MM.1S (cell line): Measurements from ENCODE around the gene RRH.

Source experiments
- DNase-seq: peaks from one replicate; pipeline ENCODE4 v3.0.0-alpha.2; 2015
- H2AFZ ChIP-seq: fragments of 300-600 bp; sonication (generic); 2 replicates; pipeline ENCODE4 v1.6.0; 2016; ENCODE audit warnings: antibody characterized with exemption, low read length
- H3F3A ChIP-seq: fragments of 300-600 bp; sonication (generic); 2 replicates; pipeline ENCODE4 v1.6.1; 2016; ENCODE audit warnings: mild to moderate bottlenecking, antibody characterized with exemption, low read length, moderate library complexity, mixed read lengths; ENCODE audit not compliant: insufficient read depth
- H3K27ac ChIP-seq: fragments of 300-600 bp; sonication (generic); 2 replicates; pipeline ENCODE4 v1.5.1; 2016; ENCODE audit warnings: mild to moderate bottlenecking, low read length
- H3K27me3 ChIP-seq: fragments of 300-600 bp; sonication (generic); replicated peaks from 2 replicates; pipeline ENCODE4 v1.6.0; 2016; ENCODE audit warnings: low read length; ENCODE audit not compliant: insufficient read depth
- H3K36me3 ChIP-seq: fragments of 300-600 bp; sonication (generic); replicated peaks from 2 replicates; pipeline ENCODE4 v1.6.1; 2016; ENCODE audit warnings: mild to moderate bottlenecking, low read length, mixed read lengths; ENCODE audit not compliant: insufficient read depth
- H3K4me1 ChIP-seq: fragments of 300-600 bp; sonication (generic); 2 replicates; pipeline ENCODE4 v1.6.1; 2016; ENCODE audit warnings: low read length, mixed read lengths
- H3K4me2 ChIP-seq: fragments of 300-600 bp; sonication (generic); 2 replicates; pipeline ENCODE4 v1.6.0; 2016; ENCODE audit warnings: low read depth, low read length
- H3K4me3 ChIP-seq: fragments of 300-600 bp; sonication (generic); 2 replicates; pipeline ENCODE4 v1.5.1; 2016; ENCODE audit warnings: low read length, mixed read lengths
- H3K79me2 ChIP-seq: fragments of 300-600 bp; sonication (generic); 2 replicates; pipeline ENCODE4 v1.6.1; 2016; ENCODE audit warnings: mixed run types, low read length, mixed read lengths
- H3K9ac ChIP-seq: fragments of 300-600 bp; sonication (generic); 2 replicates; pipeline ENCODE4 v1.6.1; 2016; ENCODE audit warnings: low read length, mixed read lengths
- H3K9me2 ChIP-seq: fragments of 300-600 bp; sonication (generic); replicated peaks from 2 replicates; pipeline ENCODE4 v1.6.1; 2016; ENCODE audit warnings: mild to moderate bottlenecking, low read length, mixed read lengths; ENCODE audit not compliant: insufficient read depth
- H3K9me3 ChIP-seq: fragments of 300-600 bp; sonication (generic); replicated peaks from 2 replicates; pipeline ENCODE4 v1.6.1; 2016; ENCODE audit warnings: mild to moderate bottlenecking, low read length, mixed read lengths; ENCODE audit not compliant: insufficient read depth
- H4K20me1 ChIP-seq: fragments of 300-600 bp; sonication (generic); 2 replicates; pipeline ENCODE4 v1.6.1; 2016; ENCODE audit warnings: mild to moderate bottlenecking, low read length, moderate library complexity, mixed read lengths; ENCODE audit not compliant: insufficient read depth
- CTCF ChIP-seq: fragments of 300-600 bp; sonication (generic); IDR thresholded peaks from 2 replicates; pipeline ENCODE4 v1.5.1; 2016; ENCODE audit warnings: antibody characterized with exemption, low read length, mixed read lengths
- EZH2 ChIP-seq: fragments of 300-600 bp; sonication (generic); optimal IDR thresholded peaks from 2 replicates; pipeline ENCODE3; 2017; ENCODE audit warnings: low read depth, mild to moderate bottlenecking, antibody characterized with exemption, low read length, mixed read lengths
- EZH2phosphoT487 ChIP-seq: fragments of 300-600 bp; sonication (generic); IDR thresholded peaks from 2 replicates; pipeline ENCODE4 v1.6.1; 2018; ENCODE audit warnings: antibody characterized with exemption, low read length

RRH gene

GRCh38 chr4:109836985-109837384 lies 9.2 kb downstream of the RRH start:
- Histone ChIP-seq H3K9me3 (no peaks in the 10 kb centered on the region), H3F3A (no peaks in the 10 kb centered on the region), H3K36me3 (no peaks in the 10 kb centered on the region), H3K9me2 (no peaks in the 10 kb centered on the region), H2AFZ (no peak overlapping the region), H3K79me2 (no peaks in the 10 kb centered on the region), H3K9ac (no peak overlapping the region), H3K4me3 (no peak overlapping the region), H3K27me3 (no peaks in the 10 kb centered on the region), H3K27ac (no peak overlapping the region), H3K4me2 (no peak overlapping the region), H3K4me1 (no peaks in the 10 kb centered on the region), H4K20me1 (no peaks in the 10 kb centered on the region)
- DNase-seq: no peak
- no peak for TF ChIP-seq EZH2
- TF ChIP-seq CTCF: no peak
- TF ChIP-seq EZH2phosphoT487: no peak

DNA sequence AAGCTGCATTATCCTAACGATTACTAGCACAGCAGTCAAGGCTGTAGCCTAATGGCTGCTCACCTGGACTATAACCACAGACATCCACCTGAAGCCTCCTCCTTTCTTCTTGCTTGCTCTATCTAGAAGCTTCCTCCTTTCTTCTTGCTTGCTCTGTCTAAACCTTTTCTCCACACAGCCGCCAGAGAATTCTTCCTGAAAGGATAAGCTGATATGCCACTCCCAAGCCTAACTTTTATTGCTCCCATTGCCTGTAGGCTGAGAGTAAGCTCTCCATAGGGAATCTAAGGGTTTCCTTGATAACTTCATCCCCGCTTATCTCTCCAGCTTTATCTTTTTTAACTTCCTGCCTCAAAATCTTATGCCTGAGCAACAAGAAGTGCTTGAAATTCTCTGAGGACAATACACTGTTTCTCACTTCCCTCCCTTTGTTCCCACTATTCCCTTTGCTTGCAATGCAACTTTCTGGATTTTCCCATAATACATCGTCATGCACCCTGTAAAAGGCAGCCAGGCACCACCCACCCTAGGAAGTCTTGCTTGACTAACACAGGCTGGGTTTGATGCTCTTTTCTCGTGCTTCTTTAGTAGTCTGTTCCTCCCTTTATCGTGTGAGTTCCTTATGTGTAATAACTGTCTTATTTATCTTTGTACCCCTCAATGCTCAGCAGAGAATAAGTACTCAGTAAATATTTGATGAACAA lies 18.8 kb downstream of the RRH start:
- H3K27ac ChIP-seq: no peak overlapping the region
- no peaks in the 10 kb centered on the region for H3K79me2 ChIP-seq
- no peak overlapping the region for H3K9ac ChIP-seq
- no peak overlapping the region for H3K4me3 ChIP-seq
- H2AFZ ChIP-seq: no peak overlapping the region
- no peaks in the 10 kb centered on the region for H3K27me3 ChIP-seq
- no peaks in the 10 kb centered on the region for H4K20me1 ChIP-seq
- H3K9me3 ChIP-seq: no peaks in the 10 kb centered on the region
- H3K9me2 ChIP-seq: no peaks in the 10 kb centered on the region
- no peak for DNase-seq
- TF ChIP-seq EZH2: no peak
- TF ChIP-seq CTCF: no peak
- no peak for TF ChIP-seq EZH2phosphoT487
- H3K4me1 ChIP-seq: no peaks in the 10 kb centered on the region
- no peaks in the 10 kb centered on the region for H3K36me3 ChIP-seq
- H3K4me2 ChIP-seq: no peak overlapping the region
- no peaks in the 10 kb centered on the region for H3F3A ChIP-seq

DNA sequence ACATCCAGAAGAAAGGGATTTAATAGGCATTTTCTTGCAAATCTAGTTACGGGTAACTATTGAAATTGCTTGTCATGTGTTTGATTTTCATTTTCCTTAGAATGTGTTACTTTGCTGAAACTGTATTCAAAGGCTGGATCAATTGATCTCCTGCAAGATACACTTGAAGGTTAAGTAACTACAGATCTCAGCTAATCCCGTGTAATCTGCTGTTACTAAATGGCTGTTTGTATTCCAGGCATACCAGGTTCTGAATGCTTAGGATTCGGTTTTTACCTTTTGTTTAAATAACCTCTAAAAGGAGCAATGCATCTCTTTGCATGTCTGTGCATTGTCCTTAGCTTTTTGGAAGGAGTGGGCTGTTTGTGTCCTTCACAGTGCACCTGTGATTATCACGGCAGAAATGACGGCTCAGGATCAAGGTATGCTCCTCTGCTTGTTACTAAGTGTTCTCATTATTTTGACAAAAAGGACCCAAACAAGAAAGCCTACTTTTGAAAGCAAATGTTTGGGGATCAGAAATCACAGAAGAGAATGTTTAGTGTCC lies 20.2 kb downstream of the RRH start, which contains the start of gene LRIT3:
LRIT3 (plus strand) TSS at position 212 of the 547 bp plus-strand sequence; CDS start at position 307, 95 bp downstream.
- no peak for DNase-seq

More for the DNA sequence above, 20.2 kb downstream of the RRH start, which contains the start of gene LRIT3:
- no peak for TF ChIP-seq CTCF
- TF ChIP-seq EZH2: no peak
- TF ChIP-seq EZH2phosphoT487: no peak
- Histone ChIP-seq H3K9me3 (no peaks in the 10 kb centered on the region), H3K9ac (no peak within 1 kb of the TSS), H4K20me1 (no peaks in the 10 kb centered on the region), H2AFZ (no peak within 1 kb of the TSS), H3K27ac (no peak within 1 kb of the TSS), H3K4me1 (no peaks in the 10 kb centered on the region), H3K4me3 (no peak within 1 kb of the TSS), H3F3A (no peaks in the 10 kb centered on the region), H3K9me2 (no peaks in the 10 kb centered on the region), H3K27me3 (no peaks in the 10 kb centered on the region), H3K79me2 (no peaks in the 10 kb centered on the region), H3K36me3 (no peaks in the 10 kb centered on the region), H3K4me2 (no peak within 1 kb of the TSS)
